ENCODE measurements around the gene CDH6. TPM values are rescaled to one million over a fixed set of nuclear protein-coding genes. Genes with fewer than 3 reads are reported as not detected.

CDH6 gene
- polyA plus RNA-seq, 1 of the 3 experiments (the other 2 are of a cell fraction): 1.1 TPM

- no peak for TF ChIP-seq REST (IDR thresholded peaks at IDR 0.05; ENCODE audit: low read depth, low read length)
Measured at GRCh38 chr5:31193116-31193515, 370 bp upstream of the CDH6 start (continued).

- H3K36me3 ChIP-seq (replicated peaks in 1 of 2; ENCODE audit: control insufficient read depth in 1 of 2, insufficient read depth in 2 of 2, low read length in 1 of 2): no peaks in the 10 kb centered on the region
- CTCF ChIA-PET: interaction anchor here (1.2 kb wide), 1 partner anchor 10 kb away, joined by 4 read pairs; no protein-coding TSS in a partner anchor
- H3K79me2 ChIP-seq (ENCODE audit: insufficient read depth): no peaks in the 10 kb centered on the region
- peak overlapping the region; percentile 84 for H3K4me2 ChIP-seq
- peak overlapping the region; percentile 76; the same call in 1 of the 2 replicates for H2AFZ ChIP-seq (ENCODE audit: low read depth)
- H3K9me2 ChIP-seq: no peaks in the 10 kb centered on the region
- no peaks in the 10 kb centered on the region for H3K9me3 ChIP-seq
- no peak for TF ChIP-seq RAD21 (IDR thresholded peaks at IDR 0.05; ENCODE audit: low read length)
- no peak for TF ChIP-seq FOXJ3 (CRISPR knock-in tag; IDR thresholded peaks at IDR 0.05)
- no peak for TF ChIP-seq MXI1 (IDR thresholded peaks at IDR 0.05; ENCODE audit: low read depth, low read length)
- TF ChIP-seq, protein P1, sequence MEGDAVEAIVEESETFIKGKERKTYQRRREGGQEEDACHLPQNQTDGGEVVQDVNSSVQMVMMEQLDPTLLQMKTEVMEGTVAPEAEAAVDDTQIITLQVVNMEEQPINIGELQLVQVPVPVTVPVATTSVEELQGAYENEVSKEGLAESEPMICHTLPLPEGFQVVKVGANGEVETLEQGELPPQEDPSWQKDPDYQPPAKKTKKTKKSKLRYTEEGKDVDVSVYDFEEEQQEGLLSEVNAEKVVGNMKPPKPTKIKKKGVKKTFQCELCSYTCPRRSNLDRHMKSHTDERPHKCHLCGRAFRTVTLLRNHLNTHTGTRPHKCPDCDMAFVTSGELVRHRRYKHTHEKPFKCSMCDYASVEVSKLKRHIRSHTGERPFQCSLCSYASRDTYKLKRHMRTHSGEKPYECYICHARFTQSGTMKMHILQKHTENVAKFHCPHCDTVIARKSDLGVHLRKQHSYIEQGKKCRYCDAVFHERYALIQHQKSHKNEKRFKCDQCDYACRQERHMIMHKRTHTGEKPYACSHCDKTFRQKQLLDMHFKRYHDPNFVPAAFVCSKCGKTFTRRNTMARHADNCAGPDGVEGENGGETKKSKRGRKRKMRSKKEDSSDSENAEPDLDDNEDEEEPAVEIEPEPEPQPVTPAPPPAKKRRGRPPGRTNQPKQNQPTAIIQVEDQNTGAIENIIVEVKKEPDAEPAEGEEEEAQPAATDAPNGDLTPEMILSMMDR (IDR thresholded peaks at IDR 0.05): no peak
- no peak for TF ChIP-seq GABPA (IDR thresholded peaks at IDR 0.05; ENCODE audit: low read depth)
- no peak for TF ChIP-seq RFX5 (IDR thresholded peaks at IDR 0.05; ENCODE audit: low read length)
- no peak for TF ChIP-seq NFIC (IDR thresholded peaks at IDR 0.05; ENCODE audit: borderline replicate concordance)
- no peak for TF ChIP-seq FOXM1 (IDR thresholded peaks at IDR 0.05; ENCODE audit: low read depth)
- no peak for TF ChIP-seq GATA2 (CRISPR knock-in tag; IDR thresholded peaks at IDR 0.05)
- no peak for TF ChIP-seq JUND (IDR thresholded peaks at IDR 0.05)
- TF ChIP-seq USF1 (IDR thresholded peaks at IDR 0.05; ENCODE audit: borderline replicate concordance, low read depth): no peak
- H3K9ac ChIP-seq: no peak overlapping the region
- 2% methylated on average over 15 of the region's 15 CpGs for WGBS (ENCODE audit: low lambda C conversion rate)
- no peak overlapping the region for H3K27ac ChIP-seq (ENCODE audit: low read depth in 2 of 2, low read length in 1 of 2)
- H3K4me1 ChIP-seq (ENCODE audit: control insufficient read depth in 1 of 2, insufficient read depth in 2 of 2, low read depth in 1 of 2, low read length in 1 of 2): peaks cover 0 to 3% of the 10 kb centered on the region in 2 experiments; a peak in 1 of 4 replicates
- H3K4me3 ChIP-seq (ENCODE audit: low read depth in 2 of 2, low read length in 1 of 2): peak overlapping the region; percentile 43 to 63; a peak in 3 of 4 replicates
- H3F3A ChIP-seq (replicated peaks; ENCODE audit: insufficient read depth): peaks cover 8% of the 10 kb centered on the region
- H4K20me1 ChIP-seq (ENCODE audit: insufficient read depth): no peaks in the 10 kb centered on the region
- DNase-seq: no peak
- POLR2A ChIA-PET: no interaction called here
- peaks cover 39% of the 10 kb centered on the region for H3K27me3 ChIP-seq (ENCODE audit: insufficient read depth)
Measured at GRCh38 chr5:31194468-31194813, 955 bp downstream of the CDH6 start.
